ENCODE results near the gene ITPKA. TPM values are rescaled to one million over a fixed set of nuclear protein-coding genes. Genes with fewer than 3 reads are reported as not detected.

The ITPKA gene
- 0.09 and 0.11 TPM in 2 replicates for total RNA-seq

DNA sequence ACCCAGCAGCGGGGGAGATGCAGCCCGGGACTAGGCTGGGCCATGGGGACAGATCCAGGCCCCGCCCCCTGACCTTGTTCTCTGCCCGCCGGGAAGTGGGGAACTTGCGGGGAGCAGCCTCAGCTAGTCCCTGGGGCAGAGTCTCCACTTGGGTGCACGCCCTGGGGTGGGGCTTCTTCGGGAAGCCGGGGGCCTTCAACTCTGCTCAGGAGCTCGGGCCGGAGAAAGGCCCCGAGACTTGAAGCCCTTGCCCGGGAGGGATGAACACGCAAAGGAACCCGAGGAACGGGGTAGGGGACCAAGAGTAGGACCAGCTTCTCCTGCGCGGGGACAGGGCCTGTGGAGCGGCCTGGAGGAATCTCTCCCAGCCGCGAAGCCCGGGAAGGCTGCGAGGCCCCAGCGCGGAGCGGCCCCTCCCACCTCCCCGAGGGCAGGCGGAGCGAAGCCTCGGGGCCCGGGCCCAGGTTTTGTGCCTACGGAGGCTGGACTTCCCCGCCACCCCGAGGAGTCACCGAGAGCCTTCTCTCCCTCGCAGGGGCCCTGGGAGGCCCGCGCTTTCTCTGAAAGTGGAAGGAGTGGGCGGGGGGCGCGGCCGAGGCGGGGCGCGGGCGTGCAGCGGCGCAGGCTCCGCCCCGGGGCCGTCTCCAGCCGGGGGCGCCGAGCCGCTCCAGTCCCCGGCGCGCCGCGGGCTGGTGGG, at the start of gene ITPKA:
Gene ITPKA, plus strand, starts transcription at position 670 of the 697 bp plus-strand sequence. CDS start 54 bp downstream, outside the sequence.

DNA sequence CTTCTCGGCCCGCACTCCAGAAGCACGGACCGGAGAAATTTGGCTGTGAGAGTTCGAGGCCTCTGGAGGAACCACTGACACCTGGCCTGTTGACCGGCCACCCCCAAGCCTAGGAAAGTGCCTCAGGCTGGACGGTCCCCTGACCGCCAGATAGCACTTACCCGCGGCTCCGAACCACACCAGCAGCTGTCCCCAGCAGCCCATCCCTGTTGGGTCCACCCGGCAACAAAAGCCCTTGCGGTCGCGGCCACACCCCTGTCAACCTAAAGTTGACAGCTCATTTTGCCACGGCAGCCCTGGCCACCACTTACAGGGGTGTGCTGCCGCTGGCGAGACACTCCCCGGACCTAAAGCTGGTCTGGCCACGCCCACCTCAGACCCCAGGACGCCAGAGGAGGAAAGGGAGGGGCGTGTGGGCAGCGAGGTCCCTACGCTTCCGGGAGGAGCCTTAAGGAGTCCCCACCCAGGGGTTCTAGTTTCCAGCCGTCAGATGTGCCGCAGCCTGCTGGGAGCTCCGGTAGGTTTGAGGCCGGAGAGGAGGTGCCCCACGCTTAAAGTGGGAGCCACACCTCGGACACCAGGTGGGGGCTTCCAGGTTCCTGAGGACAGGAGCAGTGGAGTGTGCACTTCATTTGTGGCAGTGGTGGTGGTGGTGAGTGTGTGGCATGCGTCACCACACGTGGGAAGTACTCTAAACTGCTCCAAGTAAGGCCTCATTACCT, 20.0 kb downstream of the ITPKA start, which contains the start of gene LTK:
Gene LTK, minus strand, starts transcription at position 322 of the 722 bp plus-strand sequence. Its CDS starts 118 bp downstream, at position 204.

Other genes starting within 250 kb of the ITPKA start
- 1.4 TPM in 2 replicates for gene OIP5, start 161.3 kb upstream of the ITPKA start, total RNA-seq
- gene NUSAP1, start 161.0 kb upstream of the ITPKA start, total RNA-seq = 18.0 and 21.4 TPM in 2 replicates
- gene NDUFAF1, start 91.4 kb upstream of the ITPKA start, total RNA-seq = 14.4 and 19.3 TPM in 2 replicates
- gene RTF1, start 76.8 kb upstream of the ITPKA start, total RNA-seq = 13.0 and 18.4 TPM in 2 replicates
- 0.09 TPM in 1 of 2 replicates, not detected in the other for gene LTK, start 20.0 kb downstream of the ITPKA start, total RNA-seq
- 7.6 and 11.9 TPM in 2 replicates for gene RPAP1, start 50.4 kb downstream of the ITPKA start, total RNA-seq
- 1.7 and 2.1 TPM in 2 replicates for gene TYRO3, start 65.3 kb downstream of the ITPKA start, total RNA-seq
- 26.7 and 36.9 TPM in 2 replicates for gene MGA, start 166.5 kb downstream of the ITPKA start, total RNA-seq